Fibroblast of pulmonary artery (primary cell): ENCODE results near the gene RAD1.
"Not testable (repeated sequence)": the region's sequence is repeated elsewhere in the genome, so short reads cannot be mapped to it uniquely, and the experiment has no call there.

ENCODE experiments used
- DNase-seq: peaks from one replicate; pipeline ENCODE4 v3.0.0-alpha.2; 2010; ENCODE audit warnings: low read depth
- H3K4me3 ChIP-seq: replicated peaks from 2 replicates; pipeline ENCODE4 v1.5.1; 2011; ENCODE audit warnings: low read depth, mild to moderate bottlenecking, control low read depth, low read length, moderate library complexity
- TF ChIP-seq, protein P1 (sequence below): IDR thresholded peaks from 2 replicates; pipeline ENCODE4 v1.5.1; 2011; ENCODE audit warnings: mild to moderate bottlenecking, control low read depth, low read length, inconsistent platforms; ENCODE audit errors: missing control alignments

RAD1 gene

DNA sequence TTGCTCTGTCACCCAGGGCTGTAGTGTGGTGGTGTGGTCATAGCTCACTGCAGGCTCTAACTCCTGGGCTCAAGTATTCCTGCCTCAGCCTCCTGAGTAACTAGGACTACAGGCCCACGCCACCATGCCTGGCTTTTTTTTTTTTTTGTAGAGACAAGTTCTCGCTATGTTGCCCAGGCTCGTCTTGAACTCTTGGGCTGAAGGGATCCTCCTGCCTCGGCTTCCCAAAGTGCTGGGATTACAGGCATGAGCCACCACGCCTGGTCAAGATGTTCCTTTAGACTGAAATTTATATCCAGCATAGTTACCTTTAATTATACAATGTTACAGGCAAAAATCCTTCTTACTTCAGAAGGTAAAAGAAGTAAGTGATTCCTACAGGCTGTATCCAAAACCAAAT lies 12.5 kb upstream of the RAD1 start:
- no peak for DNase-seq
- no peak overlapping the region for H3K4me3 ChIP-seq
- TF ChIP-seq, protein P1, sequence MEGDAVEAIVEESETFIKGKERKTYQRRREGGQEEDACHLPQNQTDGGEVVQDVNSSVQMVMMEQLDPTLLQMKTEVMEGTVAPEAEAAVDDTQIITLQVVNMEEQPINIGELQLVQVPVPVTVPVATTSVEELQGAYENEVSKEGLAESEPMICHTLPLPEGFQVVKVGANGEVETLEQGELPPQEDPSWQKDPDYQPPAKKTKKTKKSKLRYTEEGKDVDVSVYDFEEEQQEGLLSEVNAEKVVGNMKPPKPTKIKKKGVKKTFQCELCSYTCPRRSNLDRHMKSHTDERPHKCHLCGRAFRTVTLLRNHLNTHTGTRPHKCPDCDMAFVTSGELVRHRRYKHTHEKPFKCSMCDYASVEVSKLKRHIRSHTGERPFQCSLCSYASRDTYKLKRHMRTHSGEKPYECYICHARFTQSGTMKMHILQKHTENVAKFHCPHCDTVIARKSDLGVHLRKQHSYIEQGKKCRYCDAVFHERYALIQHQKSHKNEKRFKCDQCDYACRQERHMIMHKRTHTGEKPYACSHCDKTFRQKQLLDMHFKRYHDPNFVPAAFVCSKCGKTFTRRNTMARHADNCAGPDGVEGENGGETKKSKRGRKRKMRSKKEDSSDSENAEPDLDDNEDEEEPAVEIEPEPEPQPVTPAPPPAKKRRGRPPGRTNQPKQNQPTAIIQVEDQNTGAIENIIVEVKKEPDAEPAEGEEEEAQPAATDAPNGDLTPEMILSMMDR, result no peak

DNA sequence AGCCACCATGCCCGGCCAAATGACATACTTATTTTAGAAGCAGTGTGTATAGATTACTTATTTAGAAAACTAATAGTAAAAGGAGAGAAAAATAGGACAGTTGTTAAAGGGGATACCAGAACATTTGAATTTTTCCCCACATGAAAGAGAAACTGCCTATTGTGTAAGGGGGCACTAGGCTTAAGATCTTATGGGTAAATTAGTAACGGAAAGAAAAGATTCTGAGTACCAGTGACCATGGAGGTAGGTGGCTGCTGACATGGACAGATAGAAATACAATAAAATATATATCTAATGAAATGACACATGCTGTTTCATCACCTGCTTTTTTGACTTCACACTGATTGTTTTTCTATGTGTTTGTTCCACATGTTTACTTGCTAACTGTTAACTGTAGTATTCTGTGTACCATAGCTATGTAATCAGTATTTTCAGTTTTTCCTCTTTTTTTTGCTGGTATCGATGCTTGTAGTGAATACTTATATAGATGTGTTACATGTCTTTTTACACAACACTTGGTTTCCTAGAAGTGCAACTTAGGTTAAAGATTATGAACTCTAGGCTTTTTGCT lies 11.1 kb upstream of the RAD1 start:
- TF ChIP-seq, protein P1, result no peak
- no peak for DNase-seq
- H3K4me3 ChIP-seq, result no peak overlapping the region

GRCh38 chr5:34924462-34924765 lies 9.1 kb upstream of the RAD1 start:
- TF ChIP-seq, protein P1, result no peak
- no peak for DNase-seq
- no peak overlapping the region for H3K4me3 ChIP-seq

DNA sequence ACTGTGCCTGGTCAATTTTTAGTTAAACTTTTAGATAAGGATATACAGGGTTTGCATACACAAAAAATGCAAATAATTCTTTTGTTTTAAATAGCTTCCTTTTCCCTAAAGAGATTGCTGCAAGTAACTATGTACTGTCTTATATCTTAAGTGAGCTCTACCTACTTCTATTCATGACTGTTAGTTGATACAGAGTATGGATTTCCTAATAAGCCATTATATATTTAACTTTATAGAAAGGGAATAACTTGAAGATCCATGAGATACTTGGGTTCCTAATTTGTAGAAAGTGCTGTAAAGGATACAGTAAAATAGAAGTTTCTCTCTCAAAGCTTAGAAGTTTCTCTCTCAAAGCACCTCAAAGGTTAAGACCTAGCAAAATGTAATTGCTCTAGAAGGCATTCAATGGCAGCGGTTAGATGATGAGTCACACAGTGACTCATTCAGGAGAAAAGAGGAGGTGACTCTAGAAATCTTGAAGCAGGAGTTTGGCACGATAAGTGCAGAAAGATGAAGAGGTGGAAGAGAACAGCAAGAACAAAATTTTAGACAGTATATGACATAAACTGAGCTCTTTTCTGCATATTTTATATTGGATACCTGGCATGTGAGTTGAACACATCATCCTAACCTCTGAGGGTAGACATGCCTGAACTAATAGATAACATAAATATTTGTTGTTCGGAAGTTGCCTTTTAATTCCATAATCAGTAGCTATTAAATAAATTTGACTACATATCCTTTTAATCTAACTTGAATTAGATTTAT lies 8.6 kb upstream of the RAD1 start:
- DNase-seq, result peak; percentile 83
- TF ChIP-seq, protein P1, result no peak
- no peak overlapping the region for H3K4me3 ChIP-seq

DNA sequence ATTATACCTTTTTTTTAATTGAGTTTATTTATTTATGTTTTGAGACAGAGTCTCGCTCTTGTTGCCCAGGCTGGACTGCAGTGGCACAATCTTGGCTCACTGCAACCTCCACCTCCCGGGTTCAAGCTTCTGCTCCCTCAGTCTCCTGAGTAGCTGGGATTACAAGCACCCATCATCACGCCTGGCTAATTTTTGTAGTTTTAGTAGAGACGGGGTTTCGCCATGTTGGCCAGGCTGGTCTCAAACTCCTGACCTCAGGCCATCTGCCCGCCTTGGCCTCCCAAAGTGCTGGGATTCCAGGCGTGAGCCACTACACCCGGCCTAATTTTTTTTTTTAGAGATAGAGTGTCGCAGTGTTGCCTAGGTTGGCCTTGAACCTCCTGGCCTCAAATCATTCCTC lies 8.0 kb upstream of the RAD1 start:
- H3K4me3 ChIP-seq, DNase-seq: not testable (repeated sequence)

GRCh38 chr5:34919077-34919476 lies 3.8 kb upstream of the RAD1 start:
- H3K4me3 ChIP-seq, result no peak overlapping the region
- no peak for DNase-seq
- TF ChIP-seq, protein P1, result peak; percentile 23

- no peak overlapping the region for H3K4me3 ChIP-seq
- DNase-seq, result no peak
- TF ChIP-seq, protein P1, result no peak
Measured at GRCh38 chr5:34918025-34918424, 2.7 kb upstream of the RAD1 start.
